GM21576 (cell line): ENCODE measurements around the gene VIL1.

Experiments
- ATAC-seq: cut with Tn5 transposase; IDR thresholded peaks from one replicate; pipeline ENCODE4 v1.9.1; 2021; ENCODE audit warnings: mild to moderate bottlenecking, moderate library complexity; ENCODE audit not compliant: unreplicated experiment

VIL1 gene

DNA sequence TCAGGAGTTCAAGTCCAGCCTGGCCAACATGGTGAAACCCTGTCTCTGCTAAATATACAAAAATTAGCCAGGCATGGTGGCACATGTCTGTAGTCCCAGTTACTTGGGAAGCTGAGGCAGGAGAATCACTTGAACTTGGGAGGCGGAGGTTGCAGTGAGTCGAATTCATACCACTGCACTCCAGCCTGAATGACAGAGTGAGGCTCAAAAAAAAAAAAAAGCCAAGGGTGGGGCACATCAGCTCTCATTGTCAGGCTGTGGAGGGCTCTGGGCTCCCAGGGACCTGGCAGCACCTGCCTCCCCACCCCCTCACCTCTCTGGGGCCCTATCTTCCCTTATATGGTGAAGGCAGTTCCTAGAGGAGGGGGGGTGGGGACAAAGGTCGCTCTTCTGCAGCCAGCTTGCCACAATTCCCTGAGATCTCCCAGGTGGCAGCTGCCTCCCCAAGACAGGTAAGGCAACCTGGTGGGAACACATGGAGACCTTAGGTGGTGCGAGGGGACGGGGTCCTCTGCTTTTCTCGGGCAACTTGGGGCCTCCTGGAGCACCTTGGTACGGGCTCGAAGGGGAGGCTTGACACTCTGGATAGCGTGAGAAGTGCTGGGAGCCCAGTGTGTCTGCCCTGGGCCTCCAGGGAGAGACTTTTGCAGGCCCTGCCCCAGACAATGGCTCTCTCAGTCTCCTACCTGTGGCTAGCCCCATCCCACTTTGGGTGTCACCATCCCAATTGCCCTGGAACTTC lies at the start of gene VIL1:
Gene VIL1, plus strand, starts transcription at position 407 of the 742 bp plus-strand sequence. CDS start 4,656 bp downstream, outside the sequence.
- ATAC-seq, result no peak

DNA sequence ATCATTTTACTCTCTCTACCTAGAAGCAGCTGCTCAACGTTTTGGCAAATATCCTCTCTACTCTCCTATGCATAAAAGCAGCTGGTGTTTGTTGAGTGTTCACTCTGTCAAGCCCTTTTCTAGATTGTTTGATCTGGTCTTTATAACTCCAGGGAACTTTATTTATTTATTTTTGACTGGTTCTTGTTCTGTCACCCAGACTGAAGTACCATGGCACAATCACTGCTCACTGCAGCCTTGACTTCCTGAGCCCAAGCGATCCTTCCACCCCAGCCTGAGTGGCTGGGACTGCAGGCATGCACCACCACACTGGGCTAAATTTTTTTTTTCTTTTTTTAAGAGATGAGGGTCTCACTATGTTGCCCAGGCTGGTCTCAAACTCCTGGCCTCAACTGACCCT lies 49.6 kb upstream of the VIL1 start:
- ATAC-seq, result no peak

- no peak for ATAC-seq
These were observed 48.4 kb upstream of the VIL1 start for GRCh38 chr2:218370410-218371063.

DNA sequence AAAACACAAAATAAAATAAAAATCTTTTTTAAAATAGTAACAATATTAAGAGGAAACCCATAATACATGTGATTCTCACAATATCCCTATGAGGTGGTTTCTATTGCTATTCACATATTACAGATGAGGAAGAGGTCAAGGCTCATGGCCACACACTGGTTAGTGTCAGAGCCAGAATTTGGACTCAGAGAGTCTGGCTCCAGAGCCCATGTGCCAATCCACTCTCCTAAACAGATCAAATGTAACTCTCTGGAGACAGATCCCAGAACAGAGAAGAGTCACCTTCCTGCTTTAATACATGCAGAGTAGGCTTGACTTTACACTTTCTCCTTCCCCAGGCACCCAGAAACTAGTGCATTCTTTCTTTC lies 47.0 kb upstream of the VIL1 start:
- no peak for ATAC-seq

GRCh38 chr2:218374795-218375194 lies 44.1 kb upstream of the VIL1 start:
- no peak for ATAC-seq

GRCh38 chr2:218375212-218375611 lies 43.7 kb upstream of the VIL1 start:
- no peak for ATAC-seq

GRCh38 chr2:218378053-218378452 lies 40.9 kb upstream of the VIL1 start:
- no peak for ATAC-seq

GRCh38 chr2:218381916-218382366 lies 37.0 kb upstream of the VIL1 start, which contains the start of gene SLC11A1:
TSS of gene SLC11A1 (plus strand) at chr2:218382273. CDS start at chr2:218382369, 96 bp downstream.
- no peak for ATAC-seq

DNA sequence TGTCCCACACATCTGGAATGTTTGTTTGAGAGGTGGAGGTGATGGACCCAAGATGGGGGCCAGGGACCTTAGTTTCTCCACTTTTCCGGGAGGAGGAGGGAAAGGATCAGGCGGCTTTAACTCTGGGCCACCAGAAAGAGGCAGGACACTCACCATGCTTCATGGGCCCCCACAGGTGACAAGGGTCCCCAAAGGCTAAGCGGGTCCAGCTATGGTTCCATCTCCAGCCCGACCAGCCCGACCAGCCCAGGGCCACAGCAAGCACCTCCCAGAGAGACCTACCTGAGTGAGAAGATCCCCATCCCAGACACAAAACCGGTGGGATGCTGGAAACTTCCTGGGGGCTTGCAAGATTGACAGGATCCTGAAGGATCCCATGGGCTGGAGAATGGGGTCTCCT lies 36.1 kb upstream of the VIL1 start:
- ATAC-seq, result no peak

DNA sequence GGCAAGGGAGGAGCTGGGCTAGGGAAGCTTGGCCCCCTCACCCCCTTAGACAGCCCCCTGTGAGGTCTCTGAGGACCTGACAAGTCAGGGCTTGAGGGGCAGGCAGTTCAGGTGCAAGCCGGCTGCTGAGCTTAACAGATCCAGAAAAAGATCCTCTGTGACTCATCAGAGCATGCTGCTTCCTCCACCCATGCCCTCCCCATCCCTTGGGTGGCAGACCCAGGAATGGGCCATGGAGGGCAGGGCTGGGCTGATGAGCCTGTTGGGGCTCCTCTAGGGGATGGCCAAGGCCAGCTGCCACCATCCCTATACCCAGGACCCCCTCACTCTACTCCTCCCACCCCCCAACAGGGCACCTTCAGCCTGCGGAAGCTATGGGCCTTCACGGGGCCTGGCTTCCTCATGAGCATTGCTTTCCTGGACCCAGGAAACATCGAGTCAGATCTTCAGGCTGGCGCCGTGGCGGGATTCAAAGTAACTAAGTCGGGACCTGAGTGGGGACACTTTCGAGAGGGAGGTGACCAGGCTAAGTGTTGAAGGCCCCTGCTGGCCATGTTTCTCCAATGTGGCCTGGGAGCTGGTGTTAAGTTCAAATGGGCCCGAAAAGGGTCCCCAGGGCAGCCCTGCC lies 34.9 kb upstream of the VIL1 start:
- no peak for ATAC-seq

GRCh38 chr2:218384975-218385374 lies 33.9 kb upstream of the VIL1 start:
- no peak for ATAC-seq

DNA sequence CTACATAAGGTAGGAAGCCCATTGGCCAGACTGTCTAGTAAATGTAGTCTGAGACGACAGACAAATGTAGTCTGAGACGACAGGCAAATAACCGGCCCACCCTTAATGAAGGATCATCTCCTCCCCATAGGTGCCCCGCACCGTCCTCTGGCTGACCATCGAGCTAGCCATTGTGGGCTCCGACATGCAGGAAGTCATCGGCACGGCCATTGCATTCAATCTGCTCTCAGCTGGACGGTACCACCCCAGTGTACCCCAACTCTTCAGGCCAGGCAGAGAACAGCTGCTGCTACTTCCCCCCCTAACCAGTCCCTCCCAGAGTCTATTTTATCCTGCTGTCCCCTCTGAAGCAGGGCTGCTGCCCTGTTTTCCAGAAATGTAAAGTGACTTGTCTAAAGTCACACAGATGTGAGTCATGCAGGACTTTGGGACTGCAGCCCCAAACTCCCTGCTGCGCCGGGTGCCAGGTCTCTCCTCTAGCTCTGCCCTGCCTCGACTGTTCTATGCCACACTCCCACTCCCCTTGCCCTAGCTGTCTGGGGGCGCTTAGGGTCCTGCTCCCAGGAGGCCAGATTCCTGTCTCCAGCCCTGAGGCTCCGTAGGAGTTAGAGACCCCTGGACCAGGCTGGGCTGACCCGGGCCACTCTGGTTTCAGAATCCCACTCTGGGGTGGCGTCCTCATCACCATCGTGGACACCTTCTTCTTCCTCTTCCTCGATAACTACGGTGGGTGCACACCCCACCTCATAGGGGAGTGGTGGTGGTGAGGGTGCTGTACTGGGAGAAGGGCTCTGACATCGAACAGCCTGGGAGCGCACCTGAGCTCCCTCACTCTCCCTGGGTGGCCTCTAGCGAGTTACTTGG lies 32.2 kb upstream of the VIL1 start:
- ATAC-seq, result no peak

- ATAC-seq, result no peak
These were observed 31.3 kb upstream of the VIL1 start for GRCh38 chr2:218387369-218388194.

DNA sequence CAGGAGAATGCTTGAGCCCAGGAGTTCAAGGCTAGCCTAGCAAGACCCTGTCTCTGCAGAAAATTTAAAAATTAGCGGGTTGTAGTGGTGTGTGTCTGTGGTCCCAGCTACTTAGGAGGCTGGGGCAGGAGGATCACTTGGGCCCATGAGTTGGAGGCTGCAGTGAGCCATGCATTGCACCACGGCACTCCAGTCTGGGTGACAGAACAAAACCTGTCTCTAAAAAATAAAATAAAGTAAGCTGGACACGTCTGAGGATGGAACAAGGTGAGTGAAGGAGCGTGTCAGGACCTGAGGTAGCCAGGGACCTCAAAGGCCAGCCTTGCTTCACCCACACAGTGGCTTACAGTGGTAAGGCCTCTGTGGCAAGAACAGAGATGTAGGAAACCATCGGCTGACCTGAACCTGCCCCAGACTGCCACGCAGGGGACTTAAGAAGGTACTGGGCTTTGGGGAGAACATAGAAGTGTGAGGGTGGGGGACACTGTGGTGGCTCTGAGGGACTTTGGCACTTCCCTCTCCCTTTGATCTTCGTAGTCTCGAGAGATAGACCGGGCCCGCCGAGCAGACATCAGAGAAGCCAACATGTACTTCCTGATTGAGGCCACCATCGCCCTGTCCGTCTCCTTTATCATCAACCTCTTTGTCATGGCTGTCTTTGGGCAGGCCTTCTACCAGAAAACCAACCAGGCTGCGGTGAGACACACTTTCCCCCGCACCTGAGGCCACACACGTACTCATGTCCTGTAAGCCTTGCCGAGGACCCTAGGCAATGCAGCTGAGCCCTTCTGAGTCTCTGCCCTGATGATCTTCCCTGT lies 29.4 kb upstream of the VIL1 start:
- ATAC-seq, result no peak

- no peak for ATAC-seq
These were observed 27.7 kb upstream of the VIL1 start for GRCh38 chr2:218391202-218391601.

DNA sequence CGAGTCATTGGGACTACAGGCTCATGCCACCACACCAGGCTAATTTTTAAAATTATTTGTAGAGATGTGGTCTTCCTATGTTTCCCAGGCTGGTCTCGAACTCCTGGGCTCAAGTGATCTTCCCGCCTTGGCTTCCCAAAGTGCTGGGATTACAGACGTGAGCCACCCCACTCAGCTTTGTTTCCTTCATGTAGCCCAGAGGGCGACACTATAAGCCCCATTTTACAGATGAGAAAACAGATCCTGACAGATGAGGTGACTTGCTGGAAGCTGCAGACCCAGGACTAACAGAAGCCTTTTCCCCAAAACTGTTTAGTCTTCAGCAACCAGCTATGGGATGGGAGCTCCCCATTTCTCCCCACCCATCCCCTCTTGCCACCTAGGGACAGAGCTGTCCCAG lies 26.5 kb upstream of the VIL1 start:
- no peak for ATAC-seq

GRCh38 chr2:218392891-218393462 lies 25.9 kb upstream of the VIL1 start:
- ATAC-seq, result no peak

- no peak for ATAC-seq
These were observed 25.1 kb upstream of the VIL1 start for GRCh38 chr2:218393750-218394290.
